ENCODE measurements around the gene TTLL12. TPM values are rescaled to one million over a fixed set of nuclear protein-coding genes. Genes with fewer than 3 reads are reported as not detected.

The TTLL12 gene
- total RNA-seq, 1 experiment from 2014 or later: 61.0 TPM

DNA sequence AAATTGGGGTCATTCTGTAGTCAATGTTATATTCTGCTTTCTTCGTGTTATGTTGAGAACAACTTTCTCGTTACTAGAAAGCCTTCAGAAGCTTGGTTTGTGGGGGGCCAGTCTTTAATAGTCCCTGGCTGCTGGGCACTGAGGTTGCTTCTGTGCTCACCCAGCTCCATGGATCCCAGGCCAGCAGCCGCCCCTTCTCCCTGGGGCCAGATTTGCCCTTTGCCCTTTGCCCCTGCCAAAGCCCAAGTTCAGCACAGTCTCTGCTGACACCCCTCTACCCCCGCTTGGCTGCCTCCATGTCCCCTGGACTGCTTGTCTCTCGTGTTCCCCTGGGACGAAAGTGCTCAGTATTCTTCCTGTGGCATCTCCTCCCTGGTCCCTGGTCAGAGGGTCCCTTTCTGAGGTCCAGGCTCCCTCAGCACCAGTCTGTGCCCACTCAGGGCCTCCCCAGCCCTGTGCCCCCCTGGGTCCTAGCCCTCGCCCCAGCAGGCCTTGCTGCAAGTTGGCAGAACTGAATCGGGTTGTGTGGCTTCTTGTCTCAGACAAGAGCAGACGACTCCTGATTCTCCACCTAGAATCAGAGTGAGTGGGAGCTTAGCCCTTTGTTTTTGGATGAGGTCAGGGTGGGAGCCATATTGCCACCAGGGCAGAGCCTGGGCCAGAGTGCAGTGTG is 28.9 kb downstream of the TTLL12 start:
- Mint-ChIP-seq H3K36me3 (ENCODE audit: insufficient read depth, unreplicated experiment) (peaks cover 56% of the 10 kb centered on the region), H3K27me3 (ENCODE audit: insufficient read depth, unreplicated experiment) (no peaks in the 10 kb centered on the region), H3K9me3 (ENCODE audit: unreplicated experiment) (no peaks in the 10 kb centered on the region), H3K27ac (ENCODE audit: low read depth, unreplicated experiment) (peak overlapping the region; percentile 49), H3K4me1 (ENCODE audit: insufficient read depth, unreplicated experiment) (peaks cover 16% of the 10 kb centered on the region), H3K4me3 (ENCODE audit: unreplicated experiment) (no peak overlapping the region)
- CTCF ChIA-PET: no interaction called here
- no TSS peak for BruUV-seq (replicated peaks)
- intact Hi-C loops (cut with micrococcal nuclease): no loop called here
- DNase-seq (ENCODE audit: unreplicated experiment): no peak
- TF ChIP-seq, protein P1, sequence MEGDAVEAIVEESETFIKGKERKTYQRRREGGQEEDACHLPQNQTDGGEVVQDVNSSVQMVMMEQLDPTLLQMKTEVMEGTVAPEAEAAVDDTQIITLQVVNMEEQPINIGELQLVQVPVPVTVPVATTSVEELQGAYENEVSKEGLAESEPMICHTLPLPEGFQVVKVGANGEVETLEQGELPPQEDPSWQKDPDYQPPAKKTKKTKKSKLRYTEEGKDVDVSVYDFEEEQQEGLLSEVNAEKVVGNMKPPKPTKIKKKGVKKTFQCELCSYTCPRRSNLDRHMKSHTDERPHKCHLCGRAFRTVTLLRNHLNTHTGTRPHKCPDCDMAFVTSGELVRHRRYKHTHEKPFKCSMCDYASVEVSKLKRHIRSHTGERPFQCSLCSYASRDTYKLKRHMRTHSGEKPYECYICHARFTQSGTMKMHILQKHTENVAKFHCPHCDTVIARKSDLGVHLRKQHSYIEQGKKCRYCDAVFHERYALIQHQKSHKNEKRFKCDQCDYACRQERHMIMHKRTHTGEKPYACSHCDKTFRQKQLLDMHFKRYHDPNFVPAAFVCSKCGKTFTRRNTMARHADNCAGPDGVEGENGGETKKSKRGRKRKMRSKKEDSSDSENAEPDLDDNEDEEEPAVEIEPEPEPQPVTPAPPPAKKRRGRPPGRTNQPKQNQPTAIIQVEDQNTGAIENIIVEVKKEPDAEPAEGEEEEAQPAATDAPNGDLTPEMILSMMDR (IDR thresholded peaks at IDR 0.05; ENCODE audit: unreplicated experiment): no peak
- POLR2A ChIA-PET: interaction anchor here (0.6 to 1.2 kb wide), 2 partner anchors 7 to 11 kb away, joined by 3 to 4 read pairs; no protein-coding TSS in a partner anchor

DNA sequence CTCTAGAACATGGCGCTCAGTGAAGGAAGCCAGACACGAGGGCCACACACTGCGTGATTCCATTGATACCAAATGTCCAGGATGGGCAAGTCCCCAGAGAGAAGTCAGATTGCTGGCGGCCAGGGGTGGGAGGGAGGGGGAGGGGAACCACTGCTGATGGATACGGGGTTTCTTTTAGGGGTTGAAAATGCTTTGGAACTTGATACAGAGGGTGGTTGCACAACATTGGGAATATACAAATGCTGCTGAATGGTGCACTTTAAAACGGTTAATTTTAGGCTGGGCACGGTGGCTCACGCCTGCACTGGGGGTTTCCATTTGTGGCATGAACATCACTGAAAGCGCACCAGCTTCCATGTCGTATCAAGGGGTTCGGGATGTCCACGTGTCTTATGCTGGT is 30.5 kb downstream of the TTLL12 start:
- no peak overlapping the region for H3K4me3 Mint-ChIP-seq (ENCODE audit: unreplicated experiment)
- no peaks in the 10 kb centered on the region for H3K9me3 Mint-ChIP-seq (ENCODE audit: unreplicated experiment)
- no TSS peak for BruUV-seq (replicated peaks)
- H3K4me1 Mint-ChIP-seq (ENCODE audit: insufficient read depth, unreplicated experiment): peaks cover 19% of the 10 kb centered on the region
- no peak overlapping the region for H3K27ac Mint-ChIP-seq (ENCODE audit: low read depth, unreplicated experiment)
- peaks cover 40% of the 10 kb centered on the region for H3K36me3 Mint-ChIP-seq (ENCODE audit: insufficient read depth, unreplicated experiment)
- TF ChIP-seq, protein P1 (IDR thresholded peaks at IDR 0.05; ENCODE audit: unreplicated experiment): no peak
- no peaks in the 10 kb centered on the region for H3K27me3 Mint-ChIP-seq (ENCODE audit: insufficient read depth, unreplicated experiment)
- CTCF ChIA-PET: interaction anchor here (0.6 kb wide), 1 partner anchor 232 kb away, joined by 3 read pairs; no protein-coding TSS in a partner anchor
- intact Hi-C loops (cut with micrococcal nuclease): no loop called here
- POLR2A ChIA-PET: interaction anchor here (0.6 kb wide), 1 partner anchor 16 kb away, joined by 3 read pairs; no protein-coding TSS in a partner anchor
- no peak for DNase-seq (ENCODE audit: unreplicated experiment)

DNA sequence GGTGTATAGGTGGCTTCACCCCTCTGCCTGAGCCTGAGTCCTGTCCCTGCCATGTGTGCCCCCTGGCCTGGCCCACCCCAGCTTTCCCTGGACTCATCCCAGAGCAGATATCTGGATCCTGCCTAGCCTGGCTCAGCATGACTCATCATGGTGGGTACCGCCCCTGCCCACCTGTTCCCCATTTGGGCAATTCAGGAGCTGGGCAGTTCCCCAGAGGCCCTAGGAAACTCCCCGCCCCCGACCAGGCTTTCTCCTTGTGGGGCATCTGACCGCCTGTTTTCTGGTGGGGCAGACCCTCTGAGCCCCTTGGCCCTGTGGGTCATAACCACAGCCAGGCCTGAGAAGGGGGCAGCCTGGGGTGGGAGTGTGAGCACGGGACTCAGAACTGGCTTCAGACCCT is 31.1 kb downstream of the TTLL12 start:
- TF ChIP-seq, protein P1 (IDR thresholded peaks at IDR 0.05; ENCODE audit: unreplicated experiment): no peak
- POLR2A ChIA-PET: no interaction called here
- intact Hi-C loops (cut with micrococcal nuclease): no loop called here
- no TSS peak for BruUV-seq (replicated peaks)
- DNase-seq (ENCODE audit: unreplicated experiment): no peak
- Mint-ChIP-seq H3K4me1 (ENCODE audit: insufficient read depth, unreplicated experiment) (peaks cover 19% of the 10 kb centered on the region), H3K36me3 (ENCODE audit: insufficient read depth, unreplicated experiment) (peaks cover 41% of the 10 kb centered on the region), H3K9me3 (ENCODE audit: unreplicated experiment) (no peaks in the 10 kb centered on the region), H3K4me3 (ENCODE audit: unreplicated experiment) (no peak overlapping the region), H3K27ac (ENCODE audit: low read depth, unreplicated experiment) (no peak overlapping the region), H3K27me3 (ENCODE audit: insufficient read depth, unreplicated experiment) (no peaks in the 10 kb centered on the region)
- CTCF ChIA-PET: no interaction called here

DNA sequence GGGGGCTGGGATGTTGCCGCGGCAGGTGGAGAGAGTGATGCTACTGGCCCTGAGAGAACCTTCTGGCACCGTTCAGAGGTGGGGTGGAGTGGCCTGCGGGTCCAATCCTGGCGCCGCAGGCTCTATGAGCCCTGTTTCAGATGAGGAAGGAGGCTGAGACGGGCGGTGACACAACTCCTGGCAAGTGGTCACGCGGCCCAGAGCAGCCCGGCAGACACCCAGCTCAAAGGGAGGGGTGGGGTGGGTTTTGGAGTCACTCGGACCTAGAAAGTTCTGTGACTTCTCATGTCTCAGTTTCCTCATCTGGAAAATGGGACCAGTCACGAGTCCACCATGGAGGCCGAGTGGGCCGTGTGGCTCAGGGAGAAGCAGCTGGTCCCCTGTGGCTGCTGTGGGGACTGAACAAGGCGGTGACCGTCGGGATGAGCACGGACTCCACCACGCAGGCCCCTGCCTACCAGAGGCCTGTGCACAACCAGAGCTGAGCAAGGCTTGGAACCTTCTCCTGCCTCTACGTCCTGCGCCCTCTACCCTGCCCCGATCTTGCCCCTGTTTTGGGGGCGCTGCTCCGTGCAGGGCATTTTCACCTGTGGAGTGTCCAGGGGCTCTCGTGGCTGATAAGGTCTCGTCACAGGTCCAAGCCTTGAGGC is 31.9 kb downstream of the TTLL12 start:
- DNase-seq (ENCODE audit: unreplicated experiment): no peak
- ChIA-PET CTCF (interaction anchor here (0.7 kb wide), 1 partner anchor 151 kb away, joined by 3 read pairs; no protein-coding TSS in a partner anchor), POLR2A (no interaction called here)
- peaks cover 39% of the 10 kb centered on the region for H3K36me3 Mint-ChIP-seq (ENCODE audit: insufficient read depth, unreplicated experiment)
- H3K4me3 Mint-ChIP-seq (ENCODE audit: unreplicated experiment): no peak overlapping the region
- BruUV-seq (replicated peaks): no TSS peak
- H3K27ac Mint-ChIP-seq (ENCODE audit: low read depth, unreplicated experiment): no peak overlapping the region
- TF ChIP-seq, protein P1 (IDR thresholded peaks at IDR 0.05; ENCODE audit: unreplicated experiment): no peak
- no peaks in the 10 kb centered on the region for H3K9me3 Mint-ChIP-seq (ENCODE audit: unreplicated experiment)
- intact Hi-C loops (cut with micrococcal nuclease): loop anchor here (5.0 kb wide), 1 partner anchor 43 kb away; the partner anchor contains the start of gene BIK
- H3K4me1 Mint-ChIP-seq (ENCODE audit: insufficient read depth, unreplicated experiment): peaks cover 19% of the 10 kb centered on the region
- H3K27me3 Mint-ChIP-seq (ENCODE audit: insufficient read depth, unreplicated experiment): no peaks in the 10 kb centered on the region
